HepG2 (cell line): ENCODE results near the gene LRRC8E.

Experiments used
- CREB1 ChIP-seq, 2 experiments: fragments of 450-650 bp in 1 of 2; IDR thresholded peaks; 2 replicates each; pipeline ENCODE4 v1.6.1; 2016 to 2017; ENCODE audit warnings: control low read depth in 1 of 2, mild to moderate bottlenecking in 1 of 2, missing compliant biosample characterization in 1 of 2, missing genetic modification characterization in 1 of 2
- CTCF ChIP-seq: sonication (generic); formaldehyde crosslinking; IDR thresholded peaks from 2 replicates; pipeline ENCODE4 v1.5.0; 2020; ENCODE audit warnings: mild to moderate bottlenecking, missing genetic modification reagents, moderate library complexity
- HNRNPL ChIP-seq: fragments of 200-400 bp; formaldehyde crosslinking; IDR thresholded peaks from 2 replicates; pipeline ENCODE4 v1.6.1; 2017; ENCODE audit warnings: mild to moderate bottlenecking, low read depth, low read length
- PHF8 ChIP-seq: sonication (generic); formaldehyde crosslinking; IDR thresholded peaks from 2 replicates; pipeline ENCODE4 v1.5.0; 2020; ENCODE audit warnings: missing genetic modification reagents
- SIN3A ChIP-seq: IDR thresholded peaks from 2 replicates; pipeline ENCODE4 v1.6.1; 2011; ENCODE audit warnings: low read depth, mild to moderate bottlenecking, control low read depth, low read length, borderline replicate concordance
- TAF1 ChIP-seq: sonication (generic); formaldehyde crosslinking; IDR thresholded peaks from 2 replicates; pipeline ENCODE4 v1.4.0; 2020; ENCODE audit warnings: missing genetic modification reagents
- ZHX1 ChIP-seq: sonication (generic); formaldehyde crosslinking; IDR thresholded peaks from 2 replicates; pipeline ENCODE4 v1.8.1; 2022; ENCODE audit warnings: low read depth, mild to moderate bottlenecking, missing genetic modification reagents
- ZNF776 ChIP-seq: sonication (generic); formaldehyde crosslinking; IDR thresholded peaks from 2 replicates; pipeline ENCODE4 v1.4.0; 2020; ENCODE audit warnings: mild to moderate bottlenecking, missing genetic modification reagents
- ZSCAN29 ChIP-seq: sonication (generic); formaldehyde crosslinking; conservative IDR thresholded peaks from 2 replicates; pipeline ENCODE4 v1.4.0; 2020; ENCODE audit warnings: mild to moderate bottlenecking, missing genetic modification reagents
- TF ChIP-seq, protein P1 (sequence below): fragments of 450-650 bp; IDR thresholded peaks from 2 replicates; pipeline ENCODE4 v1.6.1; 2016
- TF ChIP-seq, protein P2 (sequence below): IDR thresholded peaks from 2 replicates; pipeline ENCODE4 v1.6.1; 2012; ENCODE audit warnings: low read depth, low read length, improper control_type of control experiment

DNA sequence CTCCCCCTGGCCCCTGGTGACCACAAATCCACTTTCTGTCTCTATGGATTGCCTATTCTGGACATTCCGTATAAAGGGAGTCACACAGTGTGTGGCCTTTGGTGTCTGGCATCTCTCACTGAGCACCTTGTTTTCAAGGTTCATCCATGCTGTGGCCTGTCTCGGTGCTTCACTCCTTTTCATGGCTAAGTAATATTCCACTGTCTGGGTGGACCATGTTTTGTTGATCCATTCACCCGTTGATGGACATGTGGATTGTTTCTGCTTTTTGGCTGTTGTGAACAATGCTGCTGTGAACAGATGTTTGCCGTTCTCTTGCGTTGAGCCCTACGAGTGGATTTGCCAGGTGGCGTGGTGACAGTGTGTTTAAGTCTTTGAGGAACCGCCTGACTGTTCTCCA lies 47.7 kb upstream of the LRRC8E start:
- no peak for TF ChIP-seq SIN3A
- TF ChIP-seq CREB1 (IDR thresholded peaks at IDR 0.05) = no peak
- no peak for TF ChIP-seq CREB1 (CRISPR knock-in tag; IDR thresholded peaks at IDR 0.05)
- no peak for TF ChIP-seq ZHX1
- TF ChIP-seq, protein P1, sequence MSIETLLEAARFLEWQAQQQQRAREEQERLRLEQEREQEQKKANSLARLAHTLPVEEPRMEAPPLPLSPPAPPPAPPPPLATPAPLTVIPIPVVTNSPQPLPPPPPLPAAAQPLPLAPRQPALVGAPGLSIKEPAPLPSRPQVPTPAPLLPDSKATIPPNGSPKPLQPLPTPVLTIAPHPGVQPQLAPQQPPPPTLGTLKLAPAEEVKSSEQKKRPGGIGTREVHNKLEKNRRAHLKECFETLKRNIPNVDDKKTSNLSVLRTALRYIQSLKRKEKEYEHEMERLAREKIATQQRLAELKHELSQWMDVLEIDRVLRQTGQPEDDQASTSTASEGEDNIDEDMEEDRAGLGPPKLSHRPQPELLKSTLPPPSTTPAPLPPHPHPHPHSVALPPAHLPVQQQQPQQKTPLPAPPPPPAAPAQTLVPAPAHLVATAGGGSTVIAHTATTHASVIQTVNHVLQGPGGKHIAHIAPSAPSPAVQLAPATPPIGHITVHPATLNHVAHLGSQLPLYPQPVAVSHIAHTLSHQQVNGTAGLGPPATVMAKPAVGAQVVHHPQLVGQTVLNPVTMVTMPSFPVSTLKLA = no peak
- TF ChIP-seq, protein P2, sequence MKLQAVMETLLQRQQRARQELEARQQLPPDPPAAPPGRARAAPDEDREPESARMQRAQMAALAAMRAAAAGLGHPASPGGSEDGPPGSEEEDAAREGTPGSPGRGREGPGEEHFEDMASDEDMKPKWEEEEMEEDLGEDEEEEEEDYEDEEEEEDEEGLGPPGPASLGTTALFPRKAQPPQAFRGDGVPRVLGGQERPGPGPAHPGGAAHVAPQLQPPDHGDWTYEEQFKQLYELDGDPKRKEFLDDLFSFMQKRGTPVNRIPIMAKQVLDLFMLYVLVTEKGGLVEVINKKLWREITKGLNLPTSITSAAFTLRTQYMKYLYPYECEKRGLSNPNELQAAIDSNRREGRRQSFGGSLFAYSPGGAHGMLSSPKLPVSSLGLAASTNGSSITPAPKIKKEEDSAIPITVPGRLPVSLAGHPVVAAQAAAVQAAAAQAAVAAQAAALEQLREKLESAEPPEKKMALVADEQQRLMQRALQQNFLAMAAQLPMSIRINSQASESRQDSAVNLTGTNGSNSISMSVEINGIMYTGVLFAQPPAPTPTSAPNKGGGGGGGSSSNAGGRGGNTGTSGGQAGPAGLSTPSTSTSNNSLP = no peak
- TF ChIP-seq PHF8 = no peak
- no peak for TF ChIP-seq CTCF
- no peak for TF ChIP-seq ZNF776
- no peak for TF ChIP-seq ZSCAN29 (CRISPR knock-in tag)
- no peak for TF ChIP-seq HNRNPL
- no peak for TF ChIP-seq TAF1 (CRISPR knock-in tag)
